Occipital lobe (tissue), 2 donors: Measurements from ENCODE around the gene MYO15B. TPM values are rescaled to one million over a fixed set of nuclear protein-coding genes. Genes with fewer than 3 reads are reported as not detected.

Experiments used
- DNase-seq: peaks from one replicate; lab custom pipeline; 2025; lab: John Stamatoyannopoulos, UW
- total RNA-seq: library from RNA; depleted of rRNA; stranded (reverse); fragments of >200 nt; gene quantifications from one replicate; pipeline ENCODE4 v1.2.3, GENCODE V29; 2014

MYO15B gene
- total RNA-seq, 1 donor from 2014 or later: 15.9 TPM

DNA sequence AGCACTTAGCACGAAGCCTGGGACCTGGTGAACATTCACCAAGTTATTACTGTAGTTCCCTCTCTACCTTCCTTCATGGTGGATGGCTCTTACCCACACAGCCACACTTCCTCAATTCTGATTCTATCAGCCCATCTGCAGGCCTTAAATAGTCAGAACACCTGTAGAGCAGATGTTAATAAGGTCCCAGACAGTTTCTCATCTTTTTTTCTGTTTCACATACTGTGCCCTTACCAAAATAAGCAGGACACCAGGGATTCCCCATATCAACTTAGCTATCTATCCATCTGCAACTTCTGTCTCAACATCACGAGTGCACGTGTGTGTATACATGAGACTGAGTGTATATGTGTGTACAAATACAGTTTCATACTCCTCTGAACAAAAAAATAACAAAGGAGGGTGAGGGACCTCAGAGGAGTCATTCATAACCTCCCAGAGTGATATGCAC, 76.5 kb downstream of the MYO15B start:
- DNase-seq: no peak

DNA sequence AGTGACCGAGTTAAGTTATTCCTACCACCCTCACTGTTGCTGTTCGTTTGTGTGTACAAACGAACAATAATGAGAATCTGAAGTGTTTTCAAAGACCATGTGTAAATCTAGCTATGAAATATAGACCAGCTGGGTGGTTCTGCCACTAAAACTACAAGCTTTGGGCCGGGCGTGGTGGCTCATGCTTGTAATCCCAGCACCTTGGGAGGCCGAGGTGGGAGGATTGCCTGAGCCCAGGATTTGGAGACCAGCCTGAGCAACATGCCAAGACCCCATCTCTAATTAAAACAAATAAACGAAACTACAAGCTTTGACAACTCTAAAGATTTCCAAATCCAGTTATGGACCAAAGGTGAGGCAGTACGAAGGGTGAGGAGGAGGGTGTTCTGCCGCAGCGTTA, 78.4 kb downstream of the MYO15B start:
- no peak for DNase-seq

DNA sequence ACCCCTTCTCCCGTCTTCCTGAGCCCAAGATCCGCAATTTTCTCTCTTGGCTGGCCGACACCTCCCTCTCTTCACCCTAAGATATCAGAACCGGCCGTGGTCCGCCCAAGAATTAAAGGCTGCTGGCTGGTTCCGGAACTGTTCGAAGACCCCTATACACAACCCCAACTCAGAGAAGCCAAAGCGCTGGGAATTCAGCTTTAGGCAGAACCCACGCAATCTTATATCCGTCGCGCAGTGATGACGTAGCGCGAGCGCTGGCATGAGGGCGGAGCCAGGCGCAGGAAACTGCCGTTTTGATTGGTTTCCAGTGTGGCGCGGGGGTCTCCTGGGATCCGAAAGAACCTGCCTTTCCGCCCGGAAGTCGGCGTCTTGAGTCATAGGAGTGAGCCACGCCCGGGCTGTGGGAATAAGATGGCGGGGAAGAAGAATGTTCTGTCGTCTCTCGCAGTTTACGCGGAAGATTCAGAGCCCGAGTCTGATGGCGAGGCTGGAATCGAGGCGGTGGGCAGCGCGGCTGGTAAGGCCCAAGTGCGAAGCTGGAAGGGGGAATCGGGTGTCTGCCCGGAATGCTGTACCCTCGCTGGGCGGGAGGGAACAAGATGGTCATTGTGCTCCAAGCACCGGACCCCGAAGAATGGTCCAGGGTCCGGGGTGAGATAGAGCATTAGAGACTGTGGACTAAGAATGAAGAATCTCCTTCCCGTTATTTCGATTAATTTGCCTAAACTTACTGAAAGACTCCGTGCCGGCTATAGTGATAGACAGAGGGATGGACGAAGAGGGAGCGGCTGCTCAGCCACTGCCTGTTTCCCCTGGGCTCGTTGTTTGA, 79.6 kb downstream of the MYO15B start, which contains the start of the genes RECQL5 and SAP30BP:
Gene RECQL5, minus strand, starts transcription at position 196 of the 832 bp plus-strand sequence. CDS start 597 bp downstream, outside the sequence.
Gene SAP30BP, plus strand, starts transcription at position 380 of the 832 bp plus-strand sequence. Its CDS starts 35 bp downstream, at position 415.
- peak; percentile 97 for DNase-seq

DNA sequence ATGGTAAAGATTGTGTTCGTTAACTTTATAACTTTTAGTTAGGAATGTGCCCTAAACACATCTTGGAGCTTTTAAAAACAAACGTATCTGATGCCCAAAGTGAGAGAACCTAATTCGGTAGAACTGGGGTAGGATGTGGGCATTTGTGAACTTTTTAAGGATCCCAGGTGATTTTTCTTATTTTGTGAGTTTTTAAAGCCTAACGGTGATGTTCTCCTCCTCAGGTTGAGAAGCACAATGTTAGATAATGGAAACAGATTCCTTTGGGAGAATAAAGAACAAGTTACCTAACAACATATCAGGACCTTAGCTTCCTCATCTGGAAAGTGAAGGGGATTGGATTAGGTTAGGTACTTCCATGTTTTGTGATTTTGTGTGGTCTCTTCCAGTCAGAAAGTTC, 80.2 kb downstream of the MYO15B start:
- no peak for DNase-seq

DNA sequence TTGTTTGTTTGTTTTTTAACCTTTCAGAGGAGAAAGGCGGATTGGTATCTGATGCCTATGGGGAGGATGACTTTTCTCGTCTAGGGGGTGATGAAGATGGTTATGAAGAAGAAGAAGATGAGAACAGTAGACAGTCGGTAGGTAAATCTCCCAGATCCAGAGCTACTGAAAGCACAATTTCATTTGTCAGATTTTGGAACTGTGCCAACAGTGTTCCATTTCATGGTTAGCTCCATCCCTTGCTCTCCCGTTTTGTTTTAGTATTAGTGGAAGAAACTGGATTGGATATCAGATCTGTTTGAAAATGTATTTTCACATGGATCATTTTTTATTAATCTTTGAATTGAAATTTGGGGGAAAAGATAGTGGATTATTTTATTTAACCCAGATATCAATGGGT, 80.9 kb downstream of the MYO15B start:
- no peak for DNase-seq

DNA sequence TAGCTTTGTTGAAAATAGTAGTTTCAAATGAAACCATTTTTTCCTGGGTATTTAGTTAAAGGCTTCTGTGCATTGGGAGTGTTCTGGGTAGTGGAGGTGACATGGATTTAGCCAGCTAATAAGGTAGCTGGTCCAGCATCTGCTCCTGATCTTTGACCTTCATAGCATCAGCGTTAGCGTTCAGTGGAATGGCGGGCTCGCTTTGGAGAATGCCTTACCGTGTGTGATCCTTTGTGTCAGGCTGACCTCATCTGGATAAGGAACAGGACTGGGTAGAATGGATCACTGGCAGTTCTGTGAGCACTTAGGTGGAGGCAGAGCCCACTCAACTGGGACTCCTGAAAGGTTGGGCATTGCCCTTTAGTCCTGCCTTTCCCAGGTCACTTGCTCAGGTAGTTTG, 83.3 kb downstream of the MYO15B start:
- DNase-seq: no peak

GRCh38 chr17:75672011-75672410, 84.4 kb downstream of the MYO15B start:
- DNase-seq: no peak

GRCh38 chr17:75673487-75673886, 85.9 kb downstream of the MYO15B start:
- DNase-seq: no peak

Other genes with a start within 250 kb of the MYO15B start
- 125 TPM for gene GRB2, start 182.1 kb upstream of the MYO15B start, total RNA-seq
- gene TMEM94, start 131.2 kb upstream of the MYO15B start, total RNA-seq: 25.4 TPM
- gene CASKIN2, start 72.3 kb upstream of the MYO15B start, total RNA-seq: 4.8 TPM
- 8.1 TPM for gene TSEN54, start 71.3 kb upstream of the MYO15B start, total RNA-seq
- gene LLGL2, start 62.1 kb upstream of the MYO15B start, total RNA-seq: 2.7 TPM
- 0.47 TPM for gene SMIM5, start 45.6 kb downstream of the MYO15B start, total RNA-seq
- 9.8 TPM for gene RECQL5, start 79.4 kb downstream of the MYO15B start, total RNA-seq
- gene SAP30BP, start 79.5 kb downstream of the MYO15B start, total RNA-seq: 34.0 TPM
- 2.7 TPM for gene ITGB4, start 133.7 kb downstream of the MYO15B start, total RNA-seq
- 11.4 TPM for gene GALK1, start 177.4 kb downstream of the MYO15B start, total RNA-seq
- 29.2 TPM for gene UNK, start 197.0 kb downstream of the MYO15B start, total RNA-seq